GM23338 (cell line): Measurements from ENCODE around the gene IFRD1. TPM values are rescaled to one million over a fixed set of nuclear protein-coding genes. Genes with fewer than 3 reads are reported as not detected.

ENCODE experiments used
- ATAC-seq: fragments of 200-7000 bp; cut with Tn5 transposase; 3 replicates; pipeline ENCODE4 v1.9.1; 2020
- DNase-seq: peaks from one replicate; pipeline ENCODE4 v3.0.0-alpha.2; 2015; ENCODE audit warnings: low spot score
- H2AFZ ChIP-seq: fragments of 200-600 bp; sonication (generic); 2 replicates; pipeline ENCODE4 v1.8.0; 2016; ENCODE audit warnings: antibody characterized with exemption, mild to moderate bottlenecking, moderate library complexity
- H3F3A ChIP-seq: fragments of 200-600 bp; sonication (generic); replicated peaks from 2 replicates; pipeline ENCODE4 v1.8.0; 2017; ENCODE audit warnings: antibody characterized with exemption, mixed run types, low read depth
- H3K27ac ChIP-seq: fragments of 200-600 bp; sonication (generic); 2 replicates; pipeline ENCODE4 v1.6.1; 2016; ENCODE audit warnings: low read depth
- H3K27me3 ChIP-seq: fragments of 200-600 bp; sonication (generic); 2 replicates; pipeline ENCODE4 v1.8.0; 2016; ENCODE audit warnings: mild to moderate bottlenecking, mixed run types, moderate library complexity; ENCODE audit not compliant: insufficient read depth
- H3K36me3 ChIP-seq: fragments of 200-600 bp; sonication (generic); 2 replicates; pipeline ENCODE4 v1.8.0; 2016; ENCODE audit warnings: mild to moderate bottlenecking; ENCODE audit not compliant: insufficient read depth
- H3K4me1 ChIP-seq: fragments of 200-600 bp; sonication (generic); 2 replicates; pipeline ENCODE4 v1.8.0; 2016; ENCODE audit warnings: mild to moderate bottlenecking, moderate library complexity; ENCODE audit not compliant: insufficient read depth
- H3K4me2 ChIP-seq: fragments of 200-600 bp; sonication (generic); 2 replicates; pipeline ENCODE4 v1.7.1; 2017; ENCODE audit warnings: mixed run types
- H3K4me3 ChIP-seq: fragments of 200-600 bp; sonication (generic); 2 replicates; pipeline ENCODE4 v1.6.1; 2016; ENCODE audit warnings: mixed run types
- H3K79me2 ChIP-seq: fragments of 200-600 bp; sonication (generic); replicated peaks from 2 replicates; pipeline ENCODE4 v1.8.0; 2017; ENCODE audit warnings: mild to moderate bottlenecking; ENCODE audit not compliant: insufficient read depth
- H3K9me2 ChIP-seq: fragments of 200-600 bp; sonication (generic); 2 replicates; pipeline ENCODE4 v1.8.0; 2017; ENCODE audit not compliant: insufficient read depth
- H4K20me1 ChIP-seq: fragments of 200-600 bp; sonication (generic); replicated peaks from 2 replicates; pipeline ENCODE4 v1.8.0; 2017; ENCODE audit warnings: mild to moderate bottlenecking; ENCODE audit not compliant: insufficient read depth
- H3K27ac Mint-ChIP-seq: 2 replicates; pipeline ENCODE4 v1.8.0; 2020; ENCODE audit warnings: inconsistent platforms, mild to moderate bottlenecking, moderate library complexity, mixed read lengths
- H3K27me3 Mint-ChIP-seq: 3 replicates; pipeline ENCODE4 v1.8.0; 2022; ENCODE audit warnings: low read depth, mild to moderate bottlenecking, moderate library complexity, mixed read lengths, inconsistent platforms; ENCODE audit not compliant: insufficient read depth, poor library complexity
- H3K36me3 Mint-ChIP-seq: 3 replicates; pipeline ENCODE4 v1.8.0; 2021; ENCODE audit warnings: low read depth, mild to moderate bottlenecking, inconsistent platforms, moderate library complexity, mixed read lengths
- H3K4me1 Mint-ChIP-seq: 3 replicates; pipeline ENCODE4 v1.8.0; 2020; ENCODE audit warnings: mild to moderate bottlenecking, inconsistent platforms, mixed read lengths
- H3K4me3 Mint-ChIP-seq: 3 replicates; pipeline ENCODE4 v1.8.0; 2021; ENCODE audit warnings: moderate library complexity, mild to moderate bottlenecking, inconsistent platforms, mixed read lengths
- H3K9me3 Mint-ChIP-seq: 3 replicates; pipeline ENCODE4 v1.8.0; 2020; ENCODE audit warnings: moderate library complexity, mild to moderate bottlenecking, inconsistent platforms, mixed read lengths
- CREB1 ChIP-seq: fragments of 250-450 bp; sonication (Bioruptor Pico); IDR thresholded peaks from 2 replicates; pipeline ENCODE4 v1.5.0; 2020; ENCODE audit warnings: low read depth, mild to moderate bottlenecking, moderate library complexity
- EZH2 ChIP-seq: fragments of 200-600 bp; sonication (generic); IDR thresholded peaks from one replicate; pipeline ENCODE4 v1.8.0; 2017; ENCODE audit warnings: antibody characterized with exemption, mild to moderate bottlenecking, low read depth; ENCODE audit not compliant: unreplicated experiment
- EZH2phosphoT487 ChIP-seq: fragments of 200-600 bp; sonication (generic); IDR thresholded peaks from one replicate; pipeline ENCODE4 v1.8.1; 2018; ENCODE audit warnings: antibody characterized with exemption; ENCODE audit not compliant: unreplicated experiment
- JUNB ChIP-seq: IDR thresholded peaks from one replicate; pipeline ENCODE4 v1.6.1; 2016; ENCODE audit warnings: antibody characterized with exemption; ENCODE audit not compliant: unreplicated experiment
- NANOG ChIP-seq: IDR thresholded peaks from 2 replicates; pipeline ENCODE4 v1.6.1; 2016; ENCODE audit warnings: antibody characterized with exemption, borderline replicate concordance
- POLR2AphosphoS5 ChIP-seq: IDR thresholded peaks from 2 replicates; pipeline ENCODE4 v1.6.1; 2016; ENCODE audit warnings: antibody characterized with exemption, low read depth
- STAT1 ChIP-seq: IDR thresholded peaks from one replicate; pipeline ENCODE4 v1.6.1; 2016; ENCODE audit warnings: antibody characterized with exemption; ENCODE audit not compliant: unreplicated experiment
- ZNF114 ChIP-seq: fragments of 250-450 bp; sonication (Bioruptor Pico); IDR thresholded peaks from 2 replicates; pipeline ENCODE4 v1.5.0; 2020; ENCODE audit warnings: mild to moderate bottlenecking, moderate library complexity
- ZNF331 ChIP-seq: fragments of 250-450 bp; sonication (Bioruptor Pico); IDR thresholded peaks from 2 replicates; pipeline ENCODE4 v1.5.0; 2020; ENCODE audit warnings: low read depth, mild to moderate bottlenecking, moderate library complexity
- polyA plus RNA-seq: library from polyadenylated mRNA; unstranded; fragments of >200 nt; fragmentation: Nextera tagmentation; extraction: Ambion mirVana; gene quantifications from 2 replicates; pipeline ENCODE4 v1.2.1, GENCODE V29; 2016
- total RNA-seq: library from RNA; depleted of rRNA; stranded (reverse); fragments of >200 nt; shearing (Covaris generic); gene quantifications from 2 replicates; pipeline ENCODE4 v1.2.3, GENCODE V29; 2014
- TF ChIP-seq, protein P1 (sequence below), 2 experiments: fragments of 200-600 bp in 1 of 2; sonication (generic) in 1 of 2; conservative IDR thresholded peaks; 2 replicates each; pipeline versions ENCODE4 v1.5.1 to v1.6.1; 2016 to 2017; ENCODE audit warnings: antibody characterized with exemption in 2 of 2, low read depth in 2 of 2, mild to moderate bottlenecking in 2 of 2, moderate library complexity in 1 of 2
- TF ChIP-seq, protein P2 (sequence below): IDR thresholded peaks from 2 replicates; pipeline ENCODE4 v1.6.1; 2016; ENCODE audit warnings: antibody characterized with exemption
- TF ChIP-seq, protein P3 (sequence below): fragments of 250-450 bp; sonication (Bioruptor Pico); IDR thresholded peaks from 2 replicates; pipeline ENCODE4 v1.5.0; 2020; ENCODE audit warnings: mild to moderate bottlenecking, moderate library complexity

Gene IFRD1
- total and polyA plus RNA-seq, 2 experiments from 2014 or later = 69.6 to 73.6 TPM

DNA sequence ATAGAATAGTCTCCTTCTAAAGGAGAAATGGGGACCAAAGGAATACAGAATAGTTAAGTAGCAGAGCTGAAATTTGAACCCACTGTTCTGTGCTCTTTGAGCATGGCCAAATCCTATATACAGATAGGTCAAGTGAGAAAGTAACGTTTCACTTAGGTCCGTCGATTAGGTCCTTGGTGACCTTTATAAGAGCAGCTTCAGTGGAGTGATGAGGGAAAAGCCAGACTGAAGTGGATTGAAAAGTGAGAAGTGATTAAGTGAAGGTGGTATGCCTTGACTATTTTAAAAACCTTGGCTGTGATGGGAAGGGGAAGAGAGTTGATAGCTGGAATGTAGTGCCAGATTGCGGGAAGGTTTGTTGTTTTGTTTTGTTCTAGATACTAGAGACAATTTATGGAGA lies 19.9 kb downstream of the IFRD1 start (continued):
- TF ChIP-seq ZNF114 = no peak
- TF ChIP-seq, protein P1, sequence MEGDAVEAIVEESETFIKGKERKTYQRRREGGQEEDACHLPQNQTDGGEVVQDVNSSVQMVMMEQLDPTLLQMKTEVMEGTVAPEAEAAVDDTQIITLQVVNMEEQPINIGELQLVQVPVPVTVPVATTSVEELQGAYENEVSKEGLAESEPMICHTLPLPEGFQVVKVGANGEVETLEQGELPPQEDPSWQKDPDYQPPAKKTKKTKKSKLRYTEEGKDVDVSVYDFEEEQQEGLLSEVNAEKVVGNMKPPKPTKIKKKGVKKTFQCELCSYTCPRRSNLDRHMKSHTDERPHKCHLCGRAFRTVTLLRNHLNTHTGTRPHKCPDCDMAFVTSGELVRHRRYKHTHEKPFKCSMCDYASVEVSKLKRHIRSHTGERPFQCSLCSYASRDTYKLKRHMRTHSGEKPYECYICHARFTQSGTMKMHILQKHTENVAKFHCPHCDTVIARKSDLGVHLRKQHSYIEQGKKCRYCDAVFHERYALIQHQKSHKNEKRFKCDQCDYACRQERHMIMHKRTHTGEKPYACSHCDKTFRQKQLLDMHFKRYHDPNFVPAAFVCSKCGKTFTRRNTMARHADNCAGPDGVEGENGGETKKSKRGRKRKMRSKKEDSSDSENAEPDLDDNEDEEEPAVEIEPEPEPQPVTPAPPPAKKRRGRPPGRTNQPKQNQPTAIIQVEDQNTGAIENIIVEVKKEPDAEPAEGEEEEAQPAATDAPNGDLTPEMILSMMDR (conservative IDR thresholded peaks at IDR 0.05; ENCODE audit: low read depth in 2 of 2) = no peak

DNA sequence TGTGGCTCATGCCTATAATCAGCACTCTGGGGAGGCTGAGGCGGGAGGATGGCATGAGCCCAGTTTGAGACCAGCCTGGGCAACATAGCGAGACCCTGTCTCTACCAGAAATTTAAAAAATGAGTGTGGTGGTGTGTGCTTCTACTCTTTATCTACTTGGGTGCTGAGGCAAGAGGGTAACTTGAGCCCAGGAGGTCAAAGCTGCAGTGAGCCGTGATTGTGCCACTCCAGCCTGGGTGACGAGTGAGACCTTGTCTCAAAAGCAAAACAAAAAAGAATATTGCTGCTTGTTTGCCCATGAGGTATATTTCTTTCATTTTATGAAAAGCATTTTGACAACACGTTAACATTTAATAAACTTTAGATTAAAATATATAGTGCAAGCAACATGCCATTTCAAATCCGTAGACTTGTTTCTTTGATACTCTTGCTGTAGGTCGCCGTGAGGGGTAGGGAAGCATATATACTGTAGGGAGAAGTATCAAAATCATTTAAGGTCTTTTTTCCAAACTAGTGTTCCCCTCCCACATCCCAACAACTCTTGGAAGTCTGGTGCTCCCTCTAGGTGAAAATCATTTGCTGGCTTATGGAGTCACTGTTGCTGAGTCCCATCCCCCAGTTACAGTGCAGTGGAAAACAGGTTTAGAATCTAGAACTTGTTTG lies 26.3 kb downstream of the IFRD1 start:
- H3F3A ChIP-seq = 0 out of 2 replicates have a peak, but pooled peaks cover 8% of the 10 kb centered on the region
- H3K79me2 ChIP-seq = no peaks in the 10 kb centered on the region; the same call in 1 of the 2 replicates
- H2AFZ ChIP-seq = no peak overlapping the region
- peaks cover 23% of the 10 kb centered on the region; the same call in 1 of the 2 replicates for H4K20me1 ChIP-seq
- 0 out of 2 replicates have a peak, but pooled peaks cover 1% of the 10 kb centered on the region for H3K4me1 ChIP-seq
- Mint-ChIP-seq H3K4me3 (no peak overlapping the region), H3K27ac (no peak overlapping the region), H3K36me3 (peaks cover 48% of the 10 kb centered on the region), H3K27me3 (peaks cover 6% of the 10 kb centered on the region), H3K9me3 (no peaks in the 10 kb centered on the region), H3K4me1 (no peaks in the 10 kb centered on the region)
- ATAC-seq = no peak
- H3K27me3 ChIP-seq = no peaks in the 10 kb centered on the region
- DNase-seq = no peak
- no peak overlapping the region for H3K27ac ChIP-seq
- peaks cover 30% of the 10 kb centered on the region for H3K36me3 ChIP-seq
- H3K4me3 ChIP-seq = no peak overlapping the region
- no peak overlapping the region for H3K4me2 ChIP-seq
- no peaks in the 10 kb centered on the region for H3K9me2 ChIP-seq
- TF ChIP-seq ZNF331 (CRISPR knock-in tag) (no peak), EZH2 (no peak), POLR2AphosphoS5 (no peak), NANOG (no peak), STAT1 (no peak), JUNB (no peak), EZH2phosphoT487 (no peak), CREB1 (no peak), ZNF114 (no peak)
- TF ChIP-seq, protein P1 (conservative IDR thresholded peaks at IDR 0.05; ENCODE audit: low read depth in 2 of 2) = no peak
- TF ChIP-seq, protein P2, sequence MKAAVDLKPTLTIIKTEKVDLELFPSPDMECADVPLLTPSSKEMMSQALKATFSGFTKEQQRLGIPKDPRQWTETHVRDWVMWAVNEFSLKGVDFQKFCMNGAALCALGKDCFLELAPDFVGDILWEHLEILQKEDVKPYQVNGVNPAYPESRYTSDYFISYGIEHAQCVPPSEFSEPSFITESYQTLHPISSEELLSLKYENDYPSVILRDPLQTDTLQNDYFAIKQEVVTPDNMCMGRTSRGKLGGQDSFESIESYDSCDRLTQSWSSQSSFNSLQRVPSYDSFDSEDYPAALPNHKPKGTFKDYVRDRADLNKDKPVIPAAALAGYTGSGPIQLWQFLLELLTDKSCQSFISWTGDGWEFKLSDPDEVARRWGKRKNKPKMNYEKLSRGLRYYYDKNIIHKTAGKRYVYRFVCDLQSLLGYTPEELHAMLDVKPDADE = no peak
- TF ChIP-seq, protein P3, sequence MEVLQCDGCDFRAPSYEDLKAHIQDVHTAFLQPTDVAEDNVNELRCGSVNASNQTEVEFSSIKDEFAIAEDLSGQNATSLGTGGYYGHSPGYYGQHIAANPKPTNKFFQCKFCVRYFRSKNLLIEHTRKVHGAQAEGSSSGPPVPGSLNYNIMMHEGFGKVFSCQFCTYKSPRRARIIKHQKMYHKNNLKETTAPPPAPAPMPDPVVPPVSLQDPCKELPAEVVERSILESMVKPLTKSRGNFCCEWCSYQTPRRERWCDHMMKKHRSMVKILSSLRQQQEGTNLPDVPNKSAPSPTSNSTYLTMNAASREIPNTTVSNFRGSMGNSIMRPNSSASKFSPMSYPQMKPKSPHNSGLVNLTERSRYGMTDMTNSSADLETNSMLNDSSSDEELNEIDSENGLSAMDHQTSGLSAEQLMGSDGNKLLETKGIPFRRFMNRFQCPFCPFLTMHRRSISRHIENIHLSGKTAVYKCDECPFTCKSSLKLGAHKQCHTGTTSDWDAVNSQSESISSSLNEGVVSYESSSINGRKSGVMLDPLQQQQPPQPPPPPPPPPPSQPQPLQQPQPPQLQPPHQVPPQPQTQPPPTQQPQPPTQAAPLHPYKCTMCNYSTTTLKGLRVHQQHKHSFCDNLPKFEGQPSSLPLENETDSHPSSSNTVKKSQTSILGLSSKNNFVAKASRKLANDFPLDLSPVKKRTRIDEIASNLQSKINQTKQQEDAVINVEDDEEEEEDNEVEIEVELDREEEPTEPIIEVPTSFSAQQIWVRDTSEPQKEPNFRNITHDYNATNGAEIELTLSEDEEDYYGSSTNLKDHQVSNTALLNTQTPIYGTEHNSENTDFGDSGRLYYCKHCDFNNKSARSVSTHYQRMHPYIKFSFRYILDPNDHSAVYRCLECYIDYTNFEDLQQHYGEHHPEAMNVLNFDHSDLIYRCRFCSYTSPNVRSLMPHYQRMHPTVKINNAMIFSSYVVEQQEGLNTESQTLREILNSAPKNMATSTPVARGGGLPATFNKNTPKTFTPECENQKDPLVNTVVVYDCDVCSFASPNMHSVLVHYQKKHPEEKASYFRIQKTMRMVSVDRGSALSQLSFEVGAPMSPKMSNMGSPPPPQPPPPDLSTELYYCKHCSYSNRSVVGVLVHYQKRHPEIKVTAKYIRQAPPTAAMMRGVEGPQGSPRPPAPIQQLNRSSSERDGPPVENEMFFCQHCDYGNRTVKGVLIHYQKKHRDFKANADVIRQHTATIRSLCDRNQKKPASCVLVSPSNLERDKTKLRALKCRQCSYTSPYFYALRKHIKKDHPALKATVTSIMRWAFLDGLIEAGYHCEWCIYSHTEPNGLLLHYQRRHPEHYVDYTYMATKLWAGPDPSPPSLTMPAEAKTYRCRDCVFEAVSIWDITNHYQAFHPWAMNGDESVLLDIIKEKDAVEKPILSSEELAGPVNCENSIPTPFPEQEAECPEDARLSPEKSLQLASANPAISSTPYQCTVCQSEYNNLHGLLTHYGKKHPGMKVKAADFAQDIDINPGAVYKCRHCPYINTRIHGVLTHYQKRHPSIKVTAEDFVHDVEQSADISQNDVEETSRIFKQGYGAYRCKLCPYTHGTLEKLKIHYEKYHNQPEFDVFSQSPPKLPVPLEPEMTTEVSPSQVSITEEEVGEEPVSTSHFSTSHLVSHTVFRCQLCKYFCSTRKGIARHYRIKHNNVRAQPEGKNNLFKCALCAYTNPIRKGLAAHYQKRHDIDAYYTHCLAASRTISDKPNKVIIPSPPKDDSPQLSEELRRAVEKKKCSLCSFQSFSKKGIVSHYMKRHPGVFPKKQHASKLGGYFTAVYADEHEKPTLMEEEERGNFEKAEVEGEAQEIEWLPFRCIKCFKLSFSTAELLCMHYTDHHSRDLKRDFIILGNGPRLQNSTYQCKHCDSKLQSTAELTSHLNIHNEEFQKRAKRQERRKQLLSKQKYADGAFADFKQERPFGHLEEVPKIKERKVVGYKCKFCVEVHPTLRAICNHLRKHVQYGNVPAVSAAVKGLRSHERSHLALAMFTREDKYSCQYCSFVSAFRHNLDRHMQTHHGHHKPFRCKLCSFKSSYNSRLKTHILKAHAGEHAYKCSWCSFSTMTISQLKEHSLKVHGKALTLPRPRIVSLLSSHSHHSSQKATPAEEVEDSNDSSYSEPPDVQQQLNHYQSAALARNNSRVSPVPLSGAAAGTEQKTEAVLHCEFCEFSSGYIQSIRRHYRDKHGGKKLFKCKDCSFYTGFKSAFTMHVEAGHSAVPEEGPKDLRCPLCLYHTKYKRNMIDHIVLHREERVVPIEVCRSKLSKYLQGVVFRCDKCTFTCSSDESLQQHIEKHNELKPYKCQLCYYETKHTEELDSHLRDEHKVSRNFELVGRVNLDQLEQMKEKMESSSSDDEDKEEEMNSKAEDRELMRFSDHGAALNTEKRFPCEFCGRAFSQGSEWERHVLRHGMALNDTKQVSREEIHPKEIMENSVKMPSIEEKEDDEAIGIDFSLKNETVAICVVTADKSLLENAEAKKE (CRISPR knock-in tag) = no peak
